Measurements from ENCODE around the gene KLF6.

The KLF6 gene

GRCh38 chr10:3756360-3756740, 28.7 kb downstream of the KLF6 start:
- TF ChIP-seq GATA2 (IDR thresholded peaks at IDR 0.05; ENCODE audit: low read depth, low read length) (no peak), GATA3 (IDR thresholded peaks at IDR 0.05; ENCODE audit: low read depth, low read length) (no peak)

GRCh38 chr10:3755440-3756359, 29.3 kb downstream of the KLF6 start:
- TF ChIP-seq GATA3 (IDR thresholded peaks at IDR 0.05; ENCODE audit: low read depth, low read length): no peak
- TF ChIP-seq GATA2 (IDR thresholded peaks at IDR 0.05; ENCODE audit: low read depth, low read length): no peak

GRCh38 chr10:3754727-3755439, 30.1 kb downstream of the KLF6 start:
- no peak for TF ChIP-seq GATA2 (IDR thresholded peaks at IDR 0.05; ENCODE audit: low read depth, low read length)
- TF ChIP-seq GATA3 (IDR thresholded peaks at IDR 0.05; ENCODE audit: low read depth, low read length): no peak

- TF ChIP-seq GATA3 (IDR thresholded peaks at IDR 0.05; ENCODE audit: low read depth, low read length): no peak
- TF ChIP-seq GATA2 (IDR thresholded peaks at IDR 0.05; ENCODE audit: low read depth, low read length): no peak
These were observed 34.2 kb downstream of the KLF6 start for GRCh38 chr10:3750854-3751253.

- TF ChIP-seq GATA2 (IDR thresholded peaks at IDR 0.05; ENCODE audit: low read depth, low read length): no peak
- no peak for TF ChIP-seq GATA3 (IDR thresholded peaks at IDR 0.05; ENCODE audit: low read depth, low read length)
These were observed 34.8 kb downstream of the KLF6 start for GRCh38 chr10:3750006-3750816.

- TF ChIP-seq GATA3 (IDR thresholded peaks at IDR 0.05; ENCODE audit: low read depth, low read length) (no peak), GATA2 (IDR thresholded peaks at IDR 0.05; ENCODE audit: low read depth, low read length) (no peak)
These were observed 35.4 kb downstream of the KLF6 start for GRCh38 chr10:3749600-3749999.

- no peak for TF ChIP-seq GATA3 (IDR thresholded peaks at IDR 0.05; ENCODE audit: low read depth, low read length)
- TF ChIP-seq GATA2 (IDR thresholded peaks at IDR 0.05; ENCODE audit: low read depth, low read length): no peak
These were observed 36.0 kb downstream of the KLF6 start for GRCh38 chr10:3749011-3749410.

- TF ChIP-seq GATA2 (IDR thresholded peaks at IDR 0.05; ENCODE audit: low read depth, low read length) (no peak), GATA3 (IDR thresholded peaks at IDR 0.05; ENCODE audit: low read depth, low read length) (no peak)
These were observed 36.5 kb downstream of the KLF6 start for GRCh38 chr10:3748484-3748883.

- TF ChIP-seq GATA2 (IDR thresholded peaks at IDR 0.05; ENCODE audit: low read depth, low read length) (no peak), GATA3 (IDR thresholded peaks at IDR 0.05; ENCODE audit: low read depth, low read length) (no peak)
These were observed 37.0 kb downstream of the KLF6 start for GRCh38 chr10:3747984-3748383.

GRCh38 chr10:3747248-3747960, 37.6 kb downstream of the KLF6 start:
- TF ChIP-seq GATA3 (IDR thresholded peaks at IDR 0.05; ENCODE audit: low read depth, low read length) (no peak), GATA2 (IDR thresholded peaks at IDR 0.05; ENCODE audit: low read depth, low read length) (no peak)

- TF ChIP-seq GATA2 (IDR thresholded peaks at IDR 0.05; ENCODE audit: low read depth, low read length): no peak
- TF ChIP-seq GATA3 (IDR thresholded peaks at IDR 0.05; ENCODE audit: low read depth, low read length): no peak
These were observed 38.4 kb downstream of the KLF6 start for GRCh38 chr10:3746634-3747033.

GRCh38 chr10:3745521-3745920, 39.5 kb downstream of the KLF6 start:
- TF ChIP-seq GATA3 (IDR thresholded peaks at IDR 0.05; ENCODE audit: low read depth, low read length) (no peak), GATA2 (IDR thresholded peaks at IDR 0.05; ENCODE audit: low read depth, low read length) (no peak)

- TF ChIP-seq GATA2 (IDR thresholded peaks at IDR 0.05; ENCODE audit: low read depth, low read length): no peak
- no peak for TF ChIP-seq GATA3 (IDR thresholded peaks at IDR 0.05; ENCODE audit: low read depth, low read length)
These were observed 43.1 kb downstream of the KLF6 start for GRCh38 chr10:3741688-3742461.
